CD4-positive, alpha-beta T cell treated with Interleukin-1 beta for 1 hour (primary cell): ENCODE results near the gene LRCH1.

Experiments
- DNase-seq, 2 donors: peaks; one replicate each; pipeline ENCODE4 v3.0.0-alpha.2; 2020 to 2022

The LRCH1 gene

GRCh38 chr13:46641274-46642081 is 88.5 kb downstream of the LRCH1 start:
- no peak for DNase-seq

GRCh38 chr13:46642254-46642653 is 89.3 kb downstream of the LRCH1 start:
- DNase-seq, result no peak

- DNase-seq, result no peak
Observed at GRCh38 chr13:46643165-46643777, 90.3 kb downstream of the LRCH1 start.

DNA sequence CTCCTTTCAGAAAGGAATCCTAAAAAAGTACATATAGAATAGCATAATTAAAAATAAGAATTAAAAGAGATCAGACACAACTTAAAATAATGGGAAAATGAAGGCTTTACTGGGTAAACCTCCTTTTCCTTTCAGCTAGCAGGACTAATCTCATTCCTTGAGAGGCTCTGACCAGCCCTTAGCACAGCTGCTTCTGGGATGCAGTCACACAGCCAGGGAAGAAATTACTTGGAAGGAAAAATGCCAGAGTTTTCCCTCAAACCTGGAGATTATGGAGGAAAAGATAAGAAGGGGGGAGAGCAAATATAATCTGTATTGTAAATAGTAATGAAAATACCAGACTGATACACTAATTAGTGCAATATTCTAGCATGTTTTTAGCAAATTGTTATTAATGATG is 91.8 kb downstream of the LRCH1 start:
- DNase-seq, result no peak

DNA sequence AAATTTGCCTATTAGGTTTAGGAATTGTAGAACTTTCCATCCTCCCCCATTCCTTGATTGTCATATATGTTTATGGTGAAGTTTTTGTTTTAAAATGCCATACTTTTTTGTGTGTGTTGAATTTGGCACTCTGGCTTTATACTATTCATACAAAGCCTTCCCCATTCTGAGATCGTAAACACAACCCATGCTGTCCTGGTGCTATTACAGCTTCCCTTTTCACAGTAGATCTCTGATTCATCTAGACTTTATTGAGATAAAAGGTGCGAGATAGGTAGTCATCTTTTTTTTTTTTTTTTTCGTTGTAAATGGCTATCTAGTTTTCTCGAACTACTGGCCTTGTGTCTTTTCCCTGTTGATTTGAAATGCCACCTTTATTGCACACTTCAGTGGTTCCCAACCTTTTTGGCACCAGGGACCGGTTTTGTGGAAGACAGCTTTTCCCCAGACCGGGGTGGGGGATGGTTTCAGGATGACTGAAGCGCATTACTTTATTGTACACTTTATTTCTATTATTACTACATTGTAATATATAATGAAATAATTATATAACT is 94.6 kb downstream of the LRCH1 start:
- DNase-seq, result no peak

DNA sequence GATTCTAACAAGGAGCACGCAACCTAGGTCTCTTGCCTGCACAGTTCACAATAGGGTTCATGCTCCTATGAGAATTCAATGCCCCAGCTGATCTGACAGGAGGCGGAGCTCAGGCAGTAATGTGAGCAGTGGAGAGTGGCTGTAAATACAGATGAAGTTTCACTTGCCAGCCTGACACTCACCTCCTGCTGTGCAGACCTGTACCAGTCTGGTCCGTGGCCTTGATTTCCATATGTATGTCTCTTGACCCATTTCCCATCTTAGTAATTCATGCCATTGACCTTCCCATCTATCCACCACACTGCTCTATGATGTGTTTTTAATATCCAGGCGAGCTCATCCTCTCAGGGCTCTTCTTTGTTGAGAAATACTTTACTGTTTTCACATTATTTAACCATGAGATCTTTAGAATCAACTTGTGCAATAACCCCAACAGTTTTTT is 95.2 kb downstream of the LRCH1 start:
- peak in 1 of 2 donors; percentile 7 for DNase-seq

DNA sequence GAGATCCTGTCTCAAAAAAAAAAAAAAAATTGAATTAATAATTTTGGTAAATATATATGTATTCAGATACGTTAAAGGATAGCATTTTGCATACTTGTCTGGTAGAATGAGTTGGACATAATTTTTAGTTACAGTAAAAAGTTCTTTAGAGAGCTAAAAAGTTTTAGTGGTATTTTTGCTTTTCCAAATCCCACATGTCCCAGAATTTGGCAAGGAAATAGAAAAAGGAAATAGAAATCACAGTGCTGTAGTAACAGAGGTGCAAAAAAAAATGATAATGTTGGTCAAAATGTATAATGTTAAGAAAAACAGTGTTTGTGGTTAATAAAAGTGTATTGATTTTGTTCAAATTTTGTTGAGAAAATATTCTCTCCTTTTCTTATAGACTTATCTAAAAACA is 96.8 kb downstream of the LRCH1 start:
- DNase-seq, result no peak

DNA sequence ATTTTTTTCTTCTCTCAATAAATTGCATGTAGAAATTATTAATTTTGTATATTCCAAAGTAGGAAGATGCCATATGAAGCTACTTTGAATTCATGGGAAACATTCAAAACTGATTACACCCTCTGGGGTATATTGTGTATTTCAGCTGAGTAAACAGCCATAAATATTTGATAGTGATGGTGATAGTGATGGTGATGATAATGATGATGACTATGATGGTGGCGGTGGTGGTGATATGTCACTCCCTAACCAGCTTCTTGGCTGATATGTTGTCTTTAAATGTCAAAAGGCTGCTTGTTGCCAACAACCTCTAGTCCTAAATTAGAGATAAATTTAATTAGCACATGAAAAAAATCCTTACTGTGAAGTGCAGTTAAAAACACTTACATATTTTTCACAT is 102.0 kb downstream of the LRCH1 start:
- no peak for DNase-seq

GRCh38 chr13:46655377-46656180 is 102.6 kb downstream of the LRCH1 start:
- DNase-seq, result no peak

DNA sequence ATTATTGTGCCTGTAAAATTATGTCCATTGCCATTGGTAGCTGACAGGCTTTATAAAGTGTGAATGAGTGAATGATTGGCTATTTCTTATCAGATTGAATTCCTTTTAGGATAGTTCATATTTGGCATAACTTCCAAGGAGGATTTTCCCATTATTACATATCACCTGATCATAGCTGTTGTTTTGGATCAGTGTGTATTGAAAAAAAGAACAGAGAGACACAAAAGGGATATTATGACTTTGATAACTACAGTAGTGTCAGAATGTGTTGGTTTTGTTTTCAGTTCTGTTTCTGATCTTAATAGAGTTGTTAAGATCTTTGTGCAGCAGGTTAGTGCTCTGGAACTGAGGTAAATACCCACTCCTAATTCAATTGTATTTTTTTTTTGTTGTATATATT is 103.8 kb downstream of the LRCH1 start:
- DNase-seq, result no peak

GRCh38 chr13:46659413-46660065 is 106.6 kb downstream of the LRCH1 start:
- DNase-seq, result no peak

- no peak for DNase-seq
Observed at GRCh38 chr13:46660416-46660815, 107.4 kb downstream of the LRCH1 start.

DNA sequence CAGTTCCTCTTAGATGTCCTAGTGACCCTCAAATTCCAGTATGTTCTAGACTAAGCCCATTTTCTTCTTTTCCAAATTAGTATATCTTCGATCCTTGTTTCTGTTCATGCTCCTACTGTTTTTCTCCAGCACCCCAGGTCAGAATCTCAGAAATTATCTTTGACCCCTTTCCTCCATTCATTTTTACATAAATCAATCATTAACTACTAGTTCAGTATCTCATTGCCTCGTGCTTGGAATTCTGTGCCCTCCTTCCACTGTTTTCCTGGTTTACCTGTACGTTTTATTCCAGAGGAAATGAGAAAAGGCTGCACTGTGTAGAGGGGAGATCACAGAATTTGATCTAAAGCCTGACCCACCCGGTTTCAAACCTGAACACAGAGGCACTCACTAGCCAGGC is 107.9 kb downstream of the LRCH1 start:
- DNase-seq, result no peak

DNA sequence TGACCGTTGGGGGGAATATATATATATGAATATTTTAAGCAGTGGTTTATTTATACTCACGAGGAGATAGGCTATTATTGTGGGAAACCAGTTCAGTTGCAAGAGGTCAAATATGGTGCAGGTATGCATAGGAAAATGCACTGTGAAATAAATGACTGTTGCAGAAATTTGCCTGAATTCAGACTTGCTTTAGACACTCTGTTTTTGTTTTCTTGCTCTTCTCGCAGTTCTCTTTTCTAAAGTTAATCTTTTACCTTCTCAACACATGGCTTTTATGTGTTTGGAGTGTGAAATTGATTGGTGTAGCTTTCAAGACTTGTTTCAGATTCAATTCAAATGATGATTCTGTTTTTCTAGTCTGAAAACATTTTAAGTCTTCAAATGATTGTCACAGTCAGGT is 109.7 kb downstream of the LRCH1 start:
- no peak for DNase-seq

GRCh38 chr13:46663206-46664037 is 110.5 kb downstream of the LRCH1 start:
- DNase-seq, result no peak

DNA sequence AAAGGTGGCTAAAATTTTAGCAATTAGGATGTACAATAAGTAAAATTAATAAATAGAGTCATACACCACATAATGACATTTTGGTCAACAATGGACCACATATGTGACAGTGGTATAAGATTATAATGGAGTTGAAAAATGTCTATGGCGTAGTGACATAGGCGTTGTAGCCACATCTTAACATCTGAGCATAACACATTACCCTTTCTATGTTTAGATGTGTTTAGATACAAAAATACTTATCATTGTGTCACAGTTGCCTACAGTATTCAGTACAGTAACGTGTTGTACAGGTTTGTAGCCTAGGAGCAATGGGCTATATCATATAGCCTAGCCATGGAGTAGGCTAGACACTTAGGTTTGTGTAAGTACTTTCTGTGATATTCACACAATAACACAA is 111.2 kb downstream of the LRCH1 start:
- DNase-seq, result no peak

DNA sequence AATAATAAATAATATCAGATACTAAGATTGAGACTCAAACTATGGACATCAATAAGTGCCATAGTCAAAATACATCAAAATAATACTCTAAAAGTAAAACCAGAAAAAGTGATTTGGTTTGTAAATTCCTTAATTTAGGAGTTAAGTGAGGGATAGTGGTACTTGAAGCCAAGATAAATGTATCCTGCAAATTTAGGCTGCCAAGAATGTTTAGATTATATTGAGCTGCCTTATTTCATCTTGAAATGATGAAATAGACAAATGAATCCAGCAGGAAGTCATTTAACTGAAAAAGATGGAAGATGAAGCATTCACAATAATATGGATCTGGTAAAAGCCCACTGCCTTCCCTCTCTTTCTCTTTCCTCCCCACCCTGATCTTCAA is 112.3 kb downstream of the LRCH1 start:
- no peak for DNase-seq

DNA sequence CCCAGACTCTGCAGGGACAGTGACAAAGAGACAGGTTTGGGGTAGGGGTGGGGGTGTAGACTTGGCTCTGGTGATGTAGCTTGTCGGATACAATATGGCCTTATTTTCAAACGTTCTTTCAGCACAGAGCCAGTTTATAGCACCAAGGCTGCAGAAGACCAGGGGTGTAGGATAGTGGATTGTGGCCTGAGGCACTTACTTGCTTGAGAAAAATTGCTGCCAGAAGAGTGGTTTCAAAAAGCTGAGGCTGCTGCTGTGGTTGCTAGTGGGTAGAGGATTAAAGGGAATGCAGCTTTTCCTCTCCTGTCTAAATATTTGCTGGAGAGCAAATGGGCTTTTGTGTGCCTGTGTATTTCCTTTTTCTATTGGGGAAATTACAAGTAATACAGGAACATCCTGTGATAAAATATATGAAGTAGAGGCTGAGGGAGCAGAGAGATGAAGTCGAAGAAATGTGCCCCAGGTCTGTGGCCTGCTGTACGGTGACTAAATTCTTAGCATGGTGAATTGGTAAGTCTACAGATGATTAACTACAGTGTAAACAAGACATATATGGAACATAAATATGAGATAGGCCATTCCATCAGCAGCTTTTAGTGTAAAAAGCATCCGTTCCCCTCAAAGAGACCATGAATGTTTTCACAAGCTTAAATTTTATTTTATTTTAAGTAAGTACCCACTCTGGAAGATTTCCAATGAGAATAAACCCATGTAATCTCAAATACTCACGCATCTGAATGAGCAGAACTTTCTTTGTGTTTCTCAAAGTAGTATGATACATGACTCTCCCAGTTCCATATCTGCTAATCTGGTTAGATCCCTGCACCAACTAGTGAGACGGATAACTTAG is 112.9 kb downstream of the LRCH1 start:
- no peak for DNase-seq

DNA sequence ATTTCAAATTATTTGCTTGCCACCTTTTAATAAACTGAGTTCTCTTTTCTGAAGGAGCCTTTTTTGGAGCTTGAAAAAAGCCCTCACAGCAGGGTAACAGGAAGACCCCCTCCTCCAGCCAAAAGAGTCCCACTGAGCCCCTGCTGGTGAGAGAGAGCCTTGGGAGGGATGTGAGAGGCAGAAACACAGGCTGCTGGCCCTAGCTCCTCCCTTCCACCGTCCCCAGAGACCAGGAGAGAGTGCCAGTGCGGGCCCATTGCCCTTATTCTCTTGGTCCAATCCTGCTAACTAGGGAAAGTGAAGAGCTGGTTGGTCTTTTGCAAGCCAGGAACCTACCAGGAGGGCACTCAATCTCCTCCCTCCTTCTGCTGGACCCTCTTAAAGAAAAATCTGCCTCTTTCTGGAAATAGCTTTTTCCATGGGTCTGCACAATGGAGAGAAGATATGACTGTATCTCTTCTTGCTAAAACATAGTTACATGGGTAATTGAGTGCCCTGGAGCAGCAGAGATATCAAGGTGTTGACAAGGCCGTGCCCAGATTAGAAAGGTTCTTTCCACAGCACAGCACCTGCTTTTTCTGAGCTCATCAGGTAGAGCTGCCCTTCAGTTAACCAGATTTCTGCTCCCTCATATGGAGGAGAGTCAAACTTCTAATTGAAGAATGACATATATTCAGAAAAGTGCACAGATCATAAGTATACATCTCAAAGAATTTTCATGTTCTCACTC is 113.9 kb downstream of the LRCH1 start:
- DNase-seq, result no peak

- peak in 1 of 2 donors; percentile 64 for DNase-seq
Observed at GRCh38 chr13:46667687-46668281, 114.8 kb downstream of the LRCH1 start.
